AG08396 (cell line): ENCODE measurements around the gene HAUS5.
A peak's percentile ranks its signal among the peaks of the same experiment; 100 is the strongest.
"Not testable (repeated sequence)": the region's sequence is repeated elsewhere in the genome, so short reads cannot be mapped to it uniquely, and the experiment has no call there.

Experiments
- DNase-seq: peaks from one replicate; pipeline ENCODE4 v3.0.0; 2012; ENCODE audit warnings: low spot score, mixed read lengths

HAUS5 gene

GRCh38 chr19:35612559-35613321 is at the start of gene HAUS5:
Gene HAUS5 (plus strand): TSS chr19:35612735. CDS start chr19:35612795, 60 bp downstream.
- peak; percentile 97 for DNase-seq

- no peak for DNase-seq
Observed at GRCh38 chr19:35562776-35563175, 49.8 kb upstream of the HAUS5 start.

- DNase-seq, result no peak
Observed at GRCh38 chr19:35563207-35563829, 49.2 kb upstream of the HAUS5 start, which contains the start of gene ATP4A. Gene ATP4A (minus strand): TSS chr19:35563658. CDS start chr19:35563629, 29 bp downstream.

GRCh38 chr19:35565016-35565856 is 47.3 kb upstream of the HAUS5 start:
- DNase-seq, result no peak

GRCh38 chr19:35566738-35567137 is 45.8 kb upstream of the HAUS5 start:
- no peak for DNase-seq

- no peak for DNase-seq
Observed at GRCh38 chr19:35569281-35569781, 43.2 kb upstream of the HAUS5 start.

- DNase-seq, result no peak
Observed at GRCh38 chr19:35571406-35571965, 41.0 kb upstream of the HAUS5 start.

- no peak for DNase-seq
Observed at GRCh38 chr19:35577918-35578317, 34.6 kb upstream of the HAUS5 start.

GRCh38 chr19:35578707-35579106 is 33.8 kb upstream of the HAUS5 start:
- DNase-seq, result no peak

- DNase-seq, result no peak
Observed at GRCh38 chr19:35582760-35583159, 29.8 kb upstream of the HAUS5 start.

GRCh38 chr19:35585848-35586247 is 26.7 kb upstream of the HAUS5 start, which contains the start of gene PMIS2:
Gene PMIS2 (plus strand): TSS chr19:35586173. CDS start chr19:35586260, 87 bp downstream.
- no peak for DNase-seq

- DNase-seq, result no peak
Observed at GRCh38 chr19:35587321-35587720, 25.2 kb upstream of the HAUS5 start.

- DNase-seq, result no peak
Observed at GRCh38 chr19:35590875-35591274, 21.7 kb upstream of the HAUS5 start.

- DNase-seq, result peak; percentile 43
Observed at GRCh38 chr19:35592226-35592625, 20.3 kb upstream of the HAUS5 start.

- not testable (repeated sequence) for DNase-seq
Observed at GRCh38 chr19:35595026-35595425, 17.5 kb upstream of the HAUS5 start.

GRCh38 chr19:35595928-35596327 is 16.6 kb upstream of the HAUS5 start:
- DNase-seq, result no peak

- DNase-seq, result peak; percentile 27
Observed at GRCh38 chr19:35596366-35596999, 16.1 kb upstream of the HAUS5 start.

GRCh38 chr19:35601971-35602370 is 10.6 kb upstream of the HAUS5 start:
- DNase-seq, result no peak

- DNase-seq, result not testable (repeated sequence)
Observed at GRCh38 chr19:35604436-35604835, 8.1 kb upstream of the HAUS5 start.

GRCh38 chr19:35607170-35607569 is 5.4 kb upstream of the HAUS5 start:
- DNase-seq, result not testable (repeated sequence)

- no peak for DNase-seq
Observed at GRCh38 chr19:35607661-35608060, 4.9 kb upstream of the HAUS5 start.
